Liver (tissue), 9 donors: ENCODE results near the gene PRR5L. TPM values are rescaled to one million over a fixed set of nuclear protein-coding genes. Genes with fewer than 3 reads are reported as not detected.

Experiments
- DNase-seq: peaks from one replicate; pipeline ENCODE4 v3.0.0-alpha.2; 2017; ENCODE audit warnings: low spot score
- H3K27ac ChIP-seq, 2 donors: one replicate each; pipeline ENCODE4 v1.7.0; 2013; ENCODE audit warnings: inconsistent platforms in 2 of 2, low read length in 2 of 2, control low read depth in 1 of 2, low read depth in 1 of 2, mild to moderate bottlenecking in 1 of 2
- H3K27me3 ChIP-seq, 4 donors: one replicate each; pipeline versions ENCODE4 v1.6.1 to v1.7.0; 2013; ENCODE audit warnings: low read length in 3 of 4, inconsistent platforms in 1 of 4, mild to moderate bottlenecking in 1 of 4, moderate library complexity in 1 of 4; ENCODE audit not compliant: control insufficient read depth in 4 of 4, insufficient read depth in 4 of 4
- H3K36me3 ChIP-seq, 4 donors: one replicate each; pipeline versions ENCODE4 v1.6.1 to v1.7.0; 2013; ENCODE audit warnings: low read length in 3 of 4, mild to moderate bottlenecking in 3 of 4, low read depth in 1 of 4, moderate library complexity in 1 of 4; ENCODE audit not compliant: control insufficient read depth in 4 of 4, insufficient read depth in 3 of 4
- H3K4me1 ChIP-seq, 4 donors: one replicate each; pipeline versions ENCODE4 v1.6.1 to v1.7.0; 2013; ENCODE audit warnings: low read length in 3 of 4, mild to moderate bottlenecking in 3 of 4, moderate library complexity in 1 of 4; ENCODE audit not compliant: control insufficient read depth in 4 of 4, insufficient read depth in 4 of 4
- H3K4me3 ChIP-seq, 3 donors: one replicate each; pipeline versions ENCODE4 v1.6.1 to v1.7.0; 2013; ENCODE audit warnings: low read length in 3 of 3, control low read depth in 1 of 3, low read depth in 1 of 3, mild to moderate bottlenecking in 1 of 3
- H3K9ac ChIP-seq, 2 donors: one replicate each; pipeline ENCODE4 v1.7.0; 2013; ENCODE audit warnings: low read length in 2 of 2, mild to moderate bottlenecking in 2 of 2, moderate library complexity in 2 of 2, control low read depth in 1 of 2, low read depth in 1 of 2
- H3K9me3 ChIP-seq, 4 donors: one replicate each; pipeline versions ENCODE4 v1.6.1 to v1.7.0; 2013; ENCODE audit warnings: low read length in 3 of 4; ENCODE audit not compliant: control insufficient read depth in 4 of 4
- FOXA1 ChIP-seq: IDR thresholded peaks from 2 replicates; pipeline ENCODE4 v1.6.1; 2016; ENCODE audit warnings: antibody characterized with exemption
- FOXA2 ChIP-seq: IDR thresholded peaks from 2 replicates; pipeline ENCODE4 v1.6.1; 2016; ENCODE audit warnings: antibody characterized with exemption
- GABPA ChIP-seq, 2 donors: IDR thresholded peaks in 1 of 2; conservative IDR thresholded peaks in 1 of 2; 2 replicates each; pipeline ENCODE4 v1.6.1; 2016; ENCODE audit warnings: antibody characterized with exemption in 2 of 2, mild to moderate bottlenecking in 1 of 2, moderate library complexity in 1 of 2
- HNF4A ChIP-seq, 2 donors: conservative IDR thresholded peaks; 2 replicates each; pipeline ENCODE4 v1.6.1; 2016; ENCODE audit warnings: antibody characterized with exemption in 2 of 2, mild to moderate bottlenecking in 2 of 2
- HNF4G ChIP-seq: IDR thresholded peaks from 2 replicates; pipeline ENCODE4 v1.6.1; 2016; ENCODE audit warnings: antibody characterized with exemption
- NR2F2 ChIP-seq: IDR thresholded peaks from 2 replicates; pipeline ENCODE4 v1.6.1; 2016; ENCODE audit warnings: antibody characterized with exemption
- RAD21 ChIP-seq, 2 donors: IDR thresholded peaks; 2 replicates each; pipeline ENCODE4 v1.6.1; 2016; ENCODE audit warnings: antibody characterized with exemption in 2 of 2, mild to moderate bottlenecking in 2 of 2
- RXRA ChIP-seq, 2 donors: IDR thresholded peaks; 2 replicates each; pipeline ENCODE4 v1.6.1; 2017 to 2018; ENCODE audit warnings: antibody characterized with exemption in 2 of 2, mild to moderate bottlenecking in 1 of 2
- TAF1 ChIP-seq: conservative IDR thresholded peaks from 2 replicates; pipeline ENCODE4 v1.6.1; 2016; ENCODE audit warnings: antibody characterized with exemption, mild to moderate bottlenecking
- YY1 ChIP-seq: IDR thresholded peaks from 2 replicates; pipeline ENCODE4 v1.6.1; 2016; ENCODE audit warnings: antibody characterized with exemption, mild to moderate bottlenecking
- WGBS: extraction: QIAGEN DNeasy Blood & Tissue Kit; methylation state at CpG from one replicate; pipeline ENCODE4 v1.1.7; 2013; 5-methylcytosine and 5-hydroxymethylcytosine counted together
- polyA plus RNA-seq, 2 donors: library from polyadenylated mRNA; stranded (reverse) in 1 of 2; unstranded in 1 of 2; fragments of 200-250 nt in 1 of 2; fragments of >200 nt in 1 of 2; fragmentation: Nextera tagmentation in 1 of 2; extraction: Ambion mirVana in 1 of 2; gene quantifications; one replicate each; pipeline versions ENCODE4 v1.2.1 to v1.2.3, GENCODE V29; 2013 to 2015
- total RNA-seq, 2 donors: library from RNA; depleted of rRNA; stranded (reverse); fragments of >200 nt; gene quantifications; one replicate each; pipeline ENCODE4 v1.2.3, GENCODE V29; 2014
- TF ChIP-seq, protein P1 (sequence below): fragments of 150-350 bp; IDR thresholded peaks from 2 replicates; pipeline ENCODE4 v1.5.1; 2017; ENCODE audit warnings: improper control_type of control experiment, low read depth, low read length; ENCODE audit not compliant: missing input control
- TF ChIP-seq, protein P2 (sequence below): IDR thresholded peaks from 2 replicates; pipeline ENCODE4 v1.6.1; 2016; ENCODE audit warnings: antibody characterized with exemption, mild to moderate bottlenecking
- TF ChIP-seq, protein P3 (sequence below): IDR thresholded peaks from 2 replicates; pipeline ENCODE4 v1.6.1; 2016; ENCODE audit warnings: antibody characterized with exemption
- donor health status: healthy.
- donor health status: healthy.
- donor health status: healthy.
- donor health status: healthy.
- donor health status: healthy.

The PRR5L gene
- total and polyA plus RNA-seq, 4 donors: 1.2 to 8.5 (median 4.5) TPM

DNA sequence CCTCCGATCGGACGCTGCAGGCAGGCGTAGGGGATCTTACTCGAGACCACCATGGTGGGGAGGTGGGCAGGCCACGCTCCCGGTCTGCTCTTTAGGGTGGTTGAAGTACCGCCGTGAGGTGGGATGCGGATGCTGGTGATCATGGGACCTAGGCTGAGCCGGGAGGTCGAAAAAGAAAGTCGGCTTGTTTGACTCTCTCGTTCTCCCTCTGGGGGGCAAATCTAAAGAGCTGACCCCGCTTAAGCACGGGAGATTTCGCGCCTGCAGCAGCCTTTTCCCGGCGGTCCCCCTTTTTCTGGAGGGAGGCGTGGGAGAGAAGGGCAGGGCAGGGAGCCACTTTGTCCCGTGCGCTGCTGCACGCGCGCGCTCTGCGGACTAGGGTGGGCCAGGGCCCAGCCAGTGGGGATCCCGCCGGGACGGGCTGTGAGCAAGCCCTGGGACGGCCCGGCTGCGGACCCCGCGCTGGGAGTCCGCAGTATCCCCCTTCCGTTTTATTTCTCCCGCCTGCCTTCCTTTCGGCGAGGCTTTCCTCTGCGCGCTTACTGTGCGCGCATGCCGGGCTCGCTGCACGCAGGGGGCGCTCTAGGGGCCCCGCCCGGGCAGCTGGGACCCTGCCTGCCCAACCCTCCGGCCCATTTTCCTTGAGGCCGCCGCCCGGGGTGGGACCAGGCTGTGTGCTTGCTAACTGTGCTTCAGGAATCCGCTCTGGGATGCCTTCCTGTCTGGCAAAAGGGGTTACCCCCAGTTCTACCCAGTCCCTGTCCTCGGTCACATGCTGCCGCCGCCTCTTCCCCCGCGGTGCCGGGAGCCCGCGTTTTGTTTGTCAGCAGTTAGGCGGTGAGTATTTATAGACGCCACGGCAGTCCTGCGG lies 81.0 kb downstream of the PRR5L start:
- Histone ChIP-seq H3K36me3 (no peaks in the 10 kb centered on the region), H3K9ac (peak overlapping the region in 1 of 2 donors; percentile 56), H3K27me3 (peaks cover 0 to 3% (median 1%) of the 10 kb centered on the region in 4 donors), H3K9me3 (no peaks in the 10 kb centered on the region), H3K4me3 (peak overlapping the region; percentile 47 to 58 (median 56)), H3K4me1 (peaks cover 2 to 15% (median 7%) of the 10 kb centered on the region in 4 donors), H3K27ac (peak overlapping the region; percentile 61 to 64)
- 2% methylated on average over 68 of the region's 68 CpGs for whole genome bisulfite sequencing
- TF ChIP-seq, protein P1, sequence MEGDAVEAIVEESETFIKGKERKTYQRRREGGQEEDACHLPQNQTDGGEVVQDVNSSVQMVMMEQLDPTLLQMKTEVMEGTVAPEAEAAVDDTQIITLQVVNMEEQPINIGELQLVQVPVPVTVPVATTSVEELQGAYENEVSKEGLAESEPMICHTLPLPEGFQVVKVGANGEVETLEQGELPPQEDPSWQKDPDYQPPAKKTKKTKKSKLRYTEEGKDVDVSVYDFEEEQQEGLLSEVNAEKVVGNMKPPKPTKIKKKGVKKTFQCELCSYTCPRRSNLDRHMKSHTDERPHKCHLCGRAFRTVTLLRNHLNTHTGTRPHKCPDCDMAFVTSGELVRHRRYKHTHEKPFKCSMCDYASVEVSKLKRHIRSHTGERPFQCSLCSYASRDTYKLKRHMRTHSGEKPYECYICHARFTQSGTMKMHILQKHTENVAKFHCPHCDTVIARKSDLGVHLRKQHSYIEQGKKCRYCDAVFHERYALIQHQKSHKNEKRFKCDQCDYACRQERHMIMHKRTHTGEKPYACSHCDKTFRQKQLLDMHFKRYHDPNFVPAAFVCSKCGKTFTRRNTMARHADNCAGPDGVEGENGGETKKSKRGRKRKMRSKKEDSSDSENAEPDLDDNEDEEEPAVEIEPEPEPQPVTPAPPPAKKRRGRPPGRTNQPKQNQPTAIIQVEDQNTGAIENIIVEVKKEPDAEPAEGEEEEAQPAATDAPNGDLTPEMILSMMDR: peak; percentile 15
- TF ChIP-seq HNF4G (no peak), RAD21 (IDR thresholded peaks at IDR 0.05) (peak in 1 of 2 donors; percentile 24), TAF1 (no peak)
- DNase-seq: no peak

DNA sequence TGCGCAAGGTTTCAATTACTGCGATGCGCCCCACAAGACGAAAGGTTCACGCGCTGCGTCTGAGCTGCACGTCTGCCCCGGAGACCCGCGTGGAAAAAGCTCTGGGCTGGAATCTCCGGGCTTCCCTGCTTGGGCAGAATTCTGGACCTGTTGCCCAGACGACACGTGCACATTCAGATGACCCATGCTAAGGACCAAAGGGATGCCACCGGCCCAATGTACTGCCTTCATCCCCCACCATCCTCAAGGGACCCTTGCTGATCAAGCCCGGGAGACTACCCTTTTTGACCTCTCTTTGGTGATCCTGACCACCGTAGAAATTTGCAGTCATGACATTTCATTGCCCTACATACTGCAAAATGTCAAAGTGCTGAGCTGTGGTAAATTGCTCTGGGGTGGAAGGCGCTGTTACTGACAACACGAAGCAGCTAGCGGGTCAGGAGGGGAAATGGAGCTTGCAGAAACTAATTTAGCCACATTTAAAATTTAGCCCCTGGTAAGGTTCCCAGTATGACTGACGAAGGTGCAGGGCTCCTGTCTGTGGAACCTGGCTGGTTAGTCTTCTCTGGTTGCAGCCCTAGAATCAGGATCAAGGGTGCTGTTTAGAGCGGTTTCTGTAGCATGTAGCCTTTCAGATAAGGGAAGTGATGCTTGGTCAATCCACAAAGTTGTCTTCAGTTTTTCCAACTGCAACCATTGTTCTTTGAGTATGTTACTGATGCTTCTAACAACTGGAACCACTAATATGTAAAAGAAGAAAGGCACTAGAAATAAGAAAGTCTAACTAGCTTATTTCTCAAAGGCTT lies 81.9 kb downstream of the PRR5L start:
- TF ChIP-seq NR2F2: no peak
- no peak for TF ChIP-seq YY1
- no peak for TF ChIP-seq HNF4A (conservative IDR thresholded peaks at IDR 0.05)
- TF ChIP-seq, protein P2, sequence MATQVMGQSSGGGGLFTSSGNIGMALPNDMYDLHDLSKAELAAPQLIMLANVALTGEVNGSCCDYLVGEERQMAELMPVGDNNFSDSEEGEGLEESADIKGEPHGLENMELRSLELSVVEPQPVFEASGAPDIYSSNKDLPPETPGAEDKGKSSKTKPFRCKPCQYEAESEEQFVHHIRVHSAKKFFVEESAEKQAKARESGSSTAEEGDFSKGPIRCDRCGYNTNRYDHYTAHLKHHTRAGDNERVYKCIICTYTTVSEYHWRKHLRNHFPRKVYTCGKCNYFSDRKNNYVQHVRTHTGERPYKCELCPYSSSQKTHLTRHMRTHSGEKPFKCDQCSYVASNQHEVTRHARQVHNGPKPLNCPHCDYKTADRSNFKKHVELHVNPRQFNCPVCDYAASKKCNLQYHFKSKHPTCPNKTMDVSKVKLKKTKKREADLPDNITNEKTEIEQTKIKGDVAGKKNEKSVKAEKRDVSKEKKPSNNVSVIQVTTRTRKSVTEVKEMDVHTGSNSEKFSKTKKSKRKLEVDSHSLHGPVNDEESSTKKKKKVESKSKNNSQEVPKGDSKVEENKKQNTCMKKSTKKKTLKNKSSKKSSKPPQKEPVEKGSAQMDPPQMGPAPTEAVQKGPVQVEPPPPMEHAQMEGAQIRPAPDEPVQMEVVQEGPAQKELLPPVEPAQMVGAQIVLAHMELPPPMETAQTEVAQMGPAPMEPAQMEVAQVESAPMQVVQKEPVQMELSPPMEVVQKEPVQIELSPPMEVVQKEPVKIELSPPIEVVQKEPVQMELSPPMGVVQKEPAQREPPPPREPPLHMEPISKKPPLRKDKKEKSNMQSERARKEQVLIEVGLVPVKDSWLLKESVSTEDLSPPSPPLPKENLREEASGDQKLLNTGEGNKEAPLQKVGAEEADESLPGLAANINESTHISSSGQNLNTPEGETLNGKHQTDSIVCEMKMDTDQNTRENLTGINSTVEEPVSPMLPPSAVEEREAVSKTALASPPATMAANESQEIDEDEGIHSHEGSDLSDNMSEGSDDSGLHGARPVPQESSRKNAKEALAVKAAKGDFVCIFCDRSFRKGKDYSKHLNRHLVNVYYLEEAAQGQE: no peak
- no peak for TF ChIP-seq RXRA (IDR thresholded peaks at IDR 0.05)
- no peak for TF ChIP-seq GABPA (IDR thresholded peaks at IDR 0.05 in 1 of 2, conservative IDR thresholded peaks at IDR 0.05 in 1 of 2)
- TF ChIP-seq FOXA1: no peak
- no peak for TF ChIP-seq FOXA2
- TF ChIP-seq, protein P3, sequence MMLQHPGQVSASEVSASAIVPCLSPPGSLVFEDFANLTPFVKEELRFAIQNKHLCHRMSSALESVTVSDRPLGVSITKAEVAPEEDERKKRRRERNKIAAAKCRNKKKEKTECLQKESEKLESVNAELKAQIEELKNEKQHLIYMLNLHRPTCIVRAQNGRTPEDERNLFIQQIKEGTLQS: no peak
- no peak for TF ChIP-seq RAD21 (IDR thresholded peaks at IDR 0.05)
- TF ChIP-seq, protein P1: no peak

More for the DNA sequence above, 81.9 kb downstream of the PRR5L start:
- peak overlapping the region; percentile 29 to 61 for H3K27ac ChIP-seq
- 16% methylated on average over 22 of the region's 22 CpGs for WGBS
- no peaks in the 10 kb centered on the region for H3K9me3 ChIP-seq
- H3K9ac ChIP-seq: peak overlapping the region in 1 of 2 donors; percentile 2
- H3K27me3 ChIP-seq: peaks cover 0 to 3% (median 1%) of the 10 kb centered on the region in 4 donors
- H3K4me1 ChIP-seq: peaks cover 2 to 15% (median 7%) of the 10 kb centered on the region in 4 donors
- DNase-seq: no peak
- H3K36me3 ChIP-seq: no peaks in the 10 kb centered on the region
- H3K4me3 ChIP-seq: peak overlapping the region; percentile 47 to 58 (median 56)
